ENCODE results near the gene OVAAL. TPM values are rescaled to one million over a fixed set of nuclear protein-coding genes. Genes with fewer than 3 reads are reported as not detected.

Gene OVAAL
- total RNA-seq, 1 experiment from 2014 or later, result not detected

- intact Hi-C loops (cut with micrococcal nuclease; ENCODE audit: unreplicated experiment), result no loop called here
- TF ChIP-seq, protein P1, sequence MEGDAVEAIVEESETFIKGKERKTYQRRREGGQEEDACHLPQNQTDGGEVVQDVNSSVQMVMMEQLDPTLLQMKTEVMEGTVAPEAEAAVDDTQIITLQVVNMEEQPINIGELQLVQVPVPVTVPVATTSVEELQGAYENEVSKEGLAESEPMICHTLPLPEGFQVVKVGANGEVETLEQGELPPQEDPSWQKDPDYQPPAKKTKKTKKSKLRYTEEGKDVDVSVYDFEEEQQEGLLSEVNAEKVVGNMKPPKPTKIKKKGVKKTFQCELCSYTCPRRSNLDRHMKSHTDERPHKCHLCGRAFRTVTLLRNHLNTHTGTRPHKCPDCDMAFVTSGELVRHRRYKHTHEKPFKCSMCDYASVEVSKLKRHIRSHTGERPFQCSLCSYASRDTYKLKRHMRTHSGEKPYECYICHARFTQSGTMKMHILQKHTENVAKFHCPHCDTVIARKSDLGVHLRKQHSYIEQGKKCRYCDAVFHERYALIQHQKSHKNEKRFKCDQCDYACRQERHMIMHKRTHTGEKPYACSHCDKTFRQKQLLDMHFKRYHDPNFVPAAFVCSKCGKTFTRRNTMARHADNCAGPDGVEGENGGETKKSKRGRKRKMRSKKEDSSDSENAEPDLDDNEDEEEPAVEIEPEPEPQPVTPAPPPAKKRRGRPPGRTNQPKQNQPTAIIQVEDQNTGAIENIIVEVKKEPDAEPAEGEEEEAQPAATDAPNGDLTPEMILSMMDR (conservative IDR thresholded peaks at IDR 0.05), result no peak
- no peak for TF ChIP-seq EZH2 (IDR thresholded peaks at IDR 0.05; ENCODE audit: low read depth)
- no peak overlapping the region for H2AFZ ChIP-seq
- H3K9me2 ChIP-seq (ENCODE audit: insufficient read depth), result no peaks in the 10 kb centered on the region
- H3K79me2 ChIP-seq (ENCODE audit: low read depth), result no peaks in the 10 kb centered on the region
- DNase-seq, result no peak
- no peaks in the 10 kb centered on the region for H3F3A ChIP-seq (ENCODE audit: insufficient read depth, low read depth)
- no peaks in the 10 kb centered on the region for H3K9me3 ChIP-seq (ENCODE audit: insufficient read depth, low read depth)
- BruUV-seq (replicated peaks), result no TSS peak
- H3K4me3 ChIP-seq, result no peak overlapping the region
- no peak overlapping the region for H3K4me2 ChIP-seq
- ChIA-PET CTCF (no interaction called here), POLR2A (ENCODE audit: unreplicated experiment) (no interaction called here)
- H3K4me1 ChIP-seq (replicated peaks; ENCODE audit: insufficient read depth), result peaks cover 12% of the 10 kb centered on the region; the same call in 1 of the 2 replicates
- no peaks in the 10 kb centered on the region for H3K27me3 ChIP-seq (ENCODE audit: insufficient read depth, low read depth)
- H3K36me3 ChIP-seq (ENCODE audit: low read depth), result no peaks in the 10 kb centered on the region
- no peak overlapping the region for H3K27ac ChIP-seq
- H4K20me1 ChIP-seq (ENCODE audit: insufficient read depth), result no peaks in the 10 kb centered on the region
Observed at GRCh38 chr1:180567654-180568053, 8.9 kb downstream of the OVAAL start.

- no peaks in the 10 kb centered on the region for H3K9me3 ChIP-seq (ENCODE audit: insufficient read depth, low read depth)
- H3K36me3 ChIP-seq (ENCODE audit: low read depth), result no peaks in the 10 kb centered on the region
- no peak overlapping the region for H3K4me3 ChIP-seq
- H2AFZ ChIP-seq, result no peak overlapping the region
- intact Hi-C loops (cut with micrococcal nuclease; ENCODE audit: unreplicated experiment), result no loop called here
- CTCF ChIA-PET, result no interaction called here
- no peak for DNase-seq
- BruUV-seq (replicated peaks), result no TSS peak
- H3K79me2 ChIP-seq (ENCODE audit: low read depth), result no peaks in the 10 kb centered on the region
- H3K4me1 ChIP-seq (replicated peaks; ENCODE audit: insufficient read depth), result peaks cover 7% of the 10 kb centered on the region; the same call in 1 of the 2 replicates
- POLR2A ChIA-PET (ENCODE audit: unreplicated experiment), result no interaction called here
- H3K27me3 ChIP-seq (ENCODE audit: insufficient read depth, low read depth), result no peaks in the 10 kb centered on the region
- no peak for TF ChIP-seq EZH2 (IDR thresholded peaks at IDR 0.05; ENCODE audit: low read depth)
- TF ChIP-seq, protein P1 (conservative IDR thresholded peaks at IDR 0.05), result no peak
- H3K27ac ChIP-seq, result no peak overlapping the region
- no peak overlapping the region for H3K4me2 ChIP-seq
- no peaks in the 10 kb centered on the region for H3K9me2 ChIP-seq (ENCODE audit: insufficient read depth)
- H4K20me1 ChIP-seq (ENCODE audit: insufficient read depth), result no peaks in the 10 kb centered on the region
- H3F3A ChIP-seq (ENCODE audit: insufficient read depth, low read depth), result no peaks in the 10 kb centered on the region
Observed at GRCh38 chr1:180568184-180568583, 9.4 kb downstream of the OVAAL start.

DNA sequence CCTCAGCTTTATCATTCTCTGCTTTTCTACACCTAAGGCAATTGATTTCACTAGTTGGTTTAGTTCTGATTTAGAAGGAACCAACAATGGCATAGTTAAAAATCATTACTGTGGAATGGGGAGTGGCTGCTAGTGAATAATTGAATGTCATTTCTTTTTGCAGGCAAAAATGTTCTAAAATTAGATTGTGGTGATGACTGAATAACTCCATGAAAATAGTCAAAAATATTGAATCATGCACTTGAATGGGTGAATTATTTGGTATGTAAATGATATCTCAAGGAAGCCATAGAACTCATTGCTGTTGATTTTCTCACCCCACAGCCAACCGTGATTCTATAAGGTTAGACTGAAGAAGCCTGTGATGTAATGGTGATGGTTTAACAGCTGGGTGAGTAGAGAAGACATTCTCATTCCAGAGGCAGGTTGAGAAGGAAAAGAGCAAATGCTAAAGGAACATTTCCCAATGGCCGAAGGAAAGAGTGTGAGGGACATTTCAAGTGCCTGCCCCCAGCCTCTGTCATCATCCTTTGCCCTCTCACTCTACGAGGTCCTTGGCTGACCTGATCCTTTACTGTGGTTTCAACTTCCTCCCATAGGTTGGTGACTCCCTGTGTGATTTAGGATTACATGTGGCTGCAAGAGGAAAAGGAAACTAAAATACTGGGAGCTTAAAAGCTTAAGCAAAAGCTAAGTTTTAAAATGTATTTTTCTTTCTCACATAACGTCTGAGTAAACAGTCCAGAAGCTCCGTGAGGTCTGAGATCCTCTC, 12.5 kb downstream of the OVAAL start:
- H3K36me3 ChIP-seq (ENCODE audit: low read depth), result no peaks in the 10 kb centered on the region
- no peak overlapping the region for H2AFZ ChIP-seq
- no TSS peak for BruUV-seq (replicated peaks)
- ChIA-PET POLR2A (ENCODE audit: unreplicated experiment) (no interaction called here), CTCF (no interaction called here)
- peaks cover 6% of the 10 kb centered on the region; the same call in 1 of the 2 replicates for H3K4me1 ChIP-seq (replicated peaks; ENCODE audit: insufficient read depth)
- no peak overlapping the region for H3K4me2 ChIP-seq
- intact Hi-C loops (cut with micrococcal nuclease; ENCODE audit: unreplicated experiment), result no loop called here
- no peaks in the 10 kb centered on the region for H3F3A ChIP-seq (ENCODE audit: insufficient read depth, low read depth)
- H3K27me3 ChIP-seq (ENCODE audit: insufficient read depth, low read depth), result no peaks in the 10 kb centered on the region
- no peaks in the 10 kb centered on the region for H4K20me1 ChIP-seq (ENCODE audit: insufficient read depth)
- H3K79me2 ChIP-seq (ENCODE audit: low read depth), result no peaks in the 10 kb centered on the region
- no peak overlapping the region for H3K4me3 ChIP-seq
- H3K9me2 ChIP-seq (ENCODE audit: insufficient read depth), result no peaks in the 10 kb centered on the region
- H3K27ac ChIP-seq, result no peak overlapping the region
- TF ChIP-seq, protein P1 (conservative IDR thresholded peaks at IDR 0.05), result no peak
- no peak for TF ChIP-seq EZH2 (IDR thresholded peaks at IDR 0.05; ENCODE audit: low read depth)
- no peaks in the 10 kb centered on the region for H3K9me3 ChIP-seq (ENCODE audit: insufficient read depth, low read depth)
- DNase-seq, result no peak
